Neural cell (in vitro differentiated cells): ENCODE data around the gene DENND5B.

Experiments used
- EP300 ChIP-seq: fragments of 450-650 bp; conservative IDR thresholded peaks from 2 replicates; pipeline ENCODE4 v1.6.1; 2014; ENCODE audit warnings: antibody characterized with exemption, mild to moderate bottlenecking, moderate library complexity; ENCODE audit not compliant: poor library complexity, severe bottlenecking
- EZH2 ChIP-seq: fragments of 200-600, 300-800 bp; shearing (Covaris generic), sonication (generic); IDR thresholded peaks from 2 replicates; pipeline ENCODE4 v1.6.1; 2014; ENCODE audit warnings: antibody characterized with exemption, low read length, borderline replicate concordance, mild to moderate bottlenecking; ENCODE audit not compliant: insufficient read depth, poor library complexity, severe bottlenecking
- MXI1 ChIP-seq: fragments of 450-650 bp; conservative IDR thresholded peaks from 2 replicates; pipeline ENCODE4 v1.6.1; 2014; ENCODE audit warnings: antibody characterized with exemption, mild to moderate bottlenecking; ENCODE audit not compliant: poor library complexity, severe bottlenecking
- POLR2AphosphoS5 ChIP-seq: IDR thresholded peaks from 2 replicates; pipeline ENCODE4 v1.6.1; 2012
- RAD21 ChIP-seq: fragments of 450-650 bp; conservative IDR thresholded peaks from 2 replicates; pipeline ENCODE4 v1.6.1; 2014; ENCODE audit warnings: antibody characterized with exemption, mild to moderate bottlenecking, moderate library complexity
- TAF1 ChIP-seq: IDR thresholded peaks from 2 replicates; pipeline ENCODE4 v1.6.1; 2012; ENCODE audit warnings: low read depth
- TF ChIP-seq, protein P1 (sequence below): fragments of 450-650 bp; IDR thresholded peaks from 2 replicates; pipeline ENCODE4 v1.5.1; 2014; ENCODE audit warnings: antibody characterized with exemption, mild to moderate bottlenecking, moderate library complexity; ENCODE audit not compliant: poor library complexity, severe bottlenecking

DNA sequence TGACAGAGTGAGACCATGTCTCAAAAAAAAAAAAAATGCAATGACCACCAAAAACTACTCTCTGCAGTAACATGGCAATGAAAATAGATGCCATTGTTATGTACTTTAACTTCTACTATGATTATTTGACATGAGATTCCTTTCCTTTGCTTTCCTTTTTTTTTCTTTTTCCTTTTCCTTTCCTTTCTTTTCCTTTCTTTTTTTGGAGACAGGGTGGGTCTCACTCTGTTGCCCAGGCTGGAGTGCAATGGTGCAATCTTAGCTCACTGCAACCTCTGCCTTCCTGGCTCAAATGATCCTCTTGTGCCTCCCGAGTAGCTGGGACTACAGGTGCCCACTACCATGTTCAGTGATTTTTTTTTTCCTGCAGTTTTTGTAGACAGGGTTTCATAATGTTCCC, 43.7 kb upstream of the DENND5B start:
- TF ChIP-seq RAD21, result no peak
- TF ChIP-seq MXI1, result no peak
- no peak for TF ChIP-seq POLR2AphosphoS5
- TF ChIP-seq TAF1, result no peak
- TF ChIP-seq, protein P1, sequence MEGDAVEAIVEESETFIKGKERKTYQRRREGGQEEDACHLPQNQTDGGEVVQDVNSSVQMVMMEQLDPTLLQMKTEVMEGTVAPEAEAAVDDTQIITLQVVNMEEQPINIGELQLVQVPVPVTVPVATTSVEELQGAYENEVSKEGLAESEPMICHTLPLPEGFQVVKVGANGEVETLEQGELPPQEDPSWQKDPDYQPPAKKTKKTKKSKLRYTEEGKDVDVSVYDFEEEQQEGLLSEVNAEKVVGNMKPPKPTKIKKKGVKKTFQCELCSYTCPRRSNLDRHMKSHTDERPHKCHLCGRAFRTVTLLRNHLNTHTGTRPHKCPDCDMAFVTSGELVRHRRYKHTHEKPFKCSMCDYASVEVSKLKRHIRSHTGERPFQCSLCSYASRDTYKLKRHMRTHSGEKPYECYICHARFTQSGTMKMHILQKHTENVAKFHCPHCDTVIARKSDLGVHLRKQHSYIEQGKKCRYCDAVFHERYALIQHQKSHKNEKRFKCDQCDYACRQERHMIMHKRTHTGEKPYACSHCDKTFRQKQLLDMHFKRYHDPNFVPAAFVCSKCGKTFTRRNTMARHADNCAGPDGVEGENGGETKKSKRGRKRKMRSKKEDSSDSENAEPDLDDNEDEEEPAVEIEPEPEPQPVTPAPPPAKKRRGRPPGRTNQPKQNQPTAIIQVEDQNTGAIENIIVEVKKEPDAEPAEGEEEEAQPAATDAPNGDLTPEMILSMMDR, result no peak
- no peak for TF ChIP-seq EP300
- TF ChIP-seq EZH2, result no peak
